Activated naive CD8-positive, alpha-beta T cell (primary cell): ENCODE measurements around the gene ACVR1.

ENCODE experiments used
- H3K27ac Mint-ChIP-seq: one replicate; pipeline ENCODE4 v1.8.0; 2021; ENCODE audit warnings: mixed read lengths
- H3K27me3 Mint-ChIP-seq: one replicate; pipeline ENCODE4 v1.8.0; 2021; ENCODE audit warnings: mixed read lengths
- H3K36me3 Mint-ChIP-seq: one replicate; pipeline ENCODE4 v1.8.0; 2021; ENCODE audit warnings: mixed read lengths
- H3K4me1 Mint-ChIP-seq: one replicate; pipeline ENCODE4 v1.8.0; 2021; ENCODE audit warnings: low read depth, mixed read lengths
- H3K4me3 Mint-ChIP-seq: one replicate; pipeline ENCODE4 v1.8.0; 2021; ENCODE audit warnings: mild to moderate bottlenecking, mixed read lengths
- H3K9me3 Mint-ChIP-seq: one replicate; pipeline ENCODE4 v1.8.0; 2021; ENCODE audit warnings: low read depth, mixed read lengths

Gene ACVR1

GRCh38 chr2:157849591-157849990 lies 26.5 kb downstream of the ACVR1 start:
- Mint-ChIP-seq H3K27me3 (no peaks in the 10 kb centered on the region), H3K4me3 (no peak overlapping the region), H3K36me3 (peaks cover 40% of the 10 kb centered on the region), H3K4me1 (peaks cover 21% of the 10 kb centered on the region), H3K9me3 (no peaks in the 10 kb centered on the region), H3K27ac (no peak overlapping the region)

- peaks cover 34% of the 10 kb centered on the region for H3K36me3 Mint-ChIP-seq
- H3K27ac Mint-ChIP-seq = no peak overlapping the region
- no peaks in the 10 kb centered on the region for H3K27me3 Mint-ChIP-seq
- peaks cover 17% of the 10 kb centered on the region for H3K4me1 Mint-ChIP-seq
- H3K9me3 Mint-ChIP-seq = no peaks in the 10 kb centered on the region
- no peak overlapping the region for H3K4me3 Mint-ChIP-seq
Observed at GRCh38 chr2:157848213-157848612, 27.9 kb downstream of the ACVR1 start.

GRCh38 chr2:157845081-157845480 lies 31.0 kb downstream of the ACVR1 start:
- Mint-ChIP-seq H3K36me3 (peaks cover 27% of the 10 kb centered on the region), H3K4me3 (no peak overlapping the region), H3K27me3 (no peaks in the 10 kb centered on the region), H3K27ac (no peak overlapping the region), H3K4me1 (peaks cover 11% of the 10 kb centered on the region), H3K9me3 (no peaks in the 10 kb centered on the region)

GRCh38 chr2:157843935-157844334 lies 32.2 kb downstream of the ACVR1 start:
- Mint-ChIP-seq H3K36me3 (peaks cover 28% of the 10 kb centered on the region), H3K4me1 (peaks cover 19% of the 10 kb centered on the region), H3K27ac (no peak overlapping the region), H3K27me3 (no peaks in the 10 kb centered on the region), H3K4me3 (no peak overlapping the region), H3K9me3 (no peaks in the 10 kb centered on the region)

- peaks cover 24% of the 10 kb centered on the region for H3K36me3 Mint-ChIP-seq
- no peak overlapping the region for H3K4me3 Mint-ChIP-seq
- H3K4me1 Mint-ChIP-seq = peaks cover 27% of the 10 kb centered on the region
- no peaks in the 10 kb centered on the region for H3K27me3 Mint-ChIP-seq
- no peak overlapping the region for H3K27ac Mint-ChIP-seq
- no peaks in the 10 kb centered on the region for H3K9me3 Mint-ChIP-seq
Observed at GRCh38 chr2:157843081-157843480, 33.0 kb downstream of the ACVR1 start.

- no peak overlapping the region for H3K27ac Mint-ChIP-seq
- peaks cover 34% of the 10 kb centered on the region for H3K4me1 Mint-ChIP-seq
- H3K9me3 Mint-ChIP-seq = no peaks in the 10 kb centered on the region
- no peak overlapping the region for H3K4me3 Mint-ChIP-seq
- H3K36me3 Mint-ChIP-seq = peaks cover 21% of the 10 kb centered on the region
- H3K27me3 Mint-ChIP-seq = no peaks in the 10 kb centered on the region
Observed at GRCh38 chr2:157842106-157842879, 33.8 kb downstream of the ACVR1 start.

GRCh38 chr2:157841485-157841884 lies 34.6 kb downstream of the ACVR1 start:
- Mint-ChIP-seq H3K9me3 (no peaks in the 10 kb centered on the region), H3K4me3 (no peak overlapping the region), H3K36me3 (peaks cover 25% of the 10 kb centered on the region), H3K4me1 (peaks cover 41% of the 10 kb centered on the region), H3K27me3 (no peaks in the 10 kb centered on the region), H3K27ac (no peak overlapping the region)

GRCh38 chr2:157840568-157841156 lies 35.5 kb downstream of the ACVR1 start:
- peaks cover 46% of the 10 kb centered on the region for H3K4me1 Mint-ChIP-seq
- no peaks in the 10 kb centered on the region for H3K27me3 Mint-ChIP-seq
- H3K9me3 Mint-ChIP-seq = no peaks in the 10 kb centered on the region
- H3K27ac Mint-ChIP-seq = no peak overlapping the region
- H3K4me3 Mint-ChIP-seq = no peak overlapping the region
- peaks cover 23% of the 10 kb centered on the region for H3K36me3 Mint-ChIP-seq

GRCh38 chr2:157839822-157840221 lies 36.3 kb downstream of the ACVR1 start:
- H3K36me3 Mint-ChIP-seq = peaks cover 17% of the 10 kb centered on the region
- no peaks in the 10 kb centered on the region for H3K27me3 Mint-ChIP-seq
- peaks cover 46% of the 10 kb centered on the region for H3K4me1 Mint-ChIP-seq
- H3K9me3 Mint-ChIP-seq = no peaks in the 10 kb centered on the region
- no peak overlapping the region for H3K27ac Mint-ChIP-seq
- no peak overlapping the region for H3K4me3 Mint-ChIP-seq

GRCh38 chr2:157839162-157839801 lies 36.8 kb downstream of the ACVR1 start:
- no peak overlapping the region for H3K27ac Mint-ChIP-seq
- no peaks in the 10 kb centered on the region for H3K9me3 Mint-ChIP-seq

GRCh38 chr2:157838442-157839161 lies 37.5 kb downstream of the ACVR1 start:
- no peaks in the 10 kb centered on the region for H3K9me3 Mint-ChIP-seq
- peak overlapping the region; percentile 16 for H3K27ac Mint-ChIP-seq
- H3K4me1 Mint-ChIP-seq = peaks cover 44% of the 10 kb centered on the region
- H3K4me3 Mint-ChIP-seq = no peak overlapping the region
- no peaks in the 10 kb centered on the region for H3K27me3 Mint-ChIP-seq
- peaks cover 17% of the 10 kb centered on the region for H3K36me3 Mint-ChIP-seq

More at GRCh38 chr2:157839162-157839801, 36.8 kb downstream of the ACVR1 start:
- Mint-ChIP-seq H3K27me3 (no peaks in the 10 kb centered on the region), H3K4me1 (peaks cover 46% of the 10 kb centered on the region), H3K36me3 (peaks cover 17% of the 10 kb centered on the region), H3K4me3 (no peak overlapping the region)

- Mint-ChIP-seq H3K9me3 (no peaks in the 10 kb centered on the region), H3K36me3 (peaks cover 17% of the 10 kb centered on the region), H3K4me3 (no peak overlapping the region), H3K4me1 (peaks cover 42% of the 10 kb centered on the region), H3K27me3 (no peaks in the 10 kb centered on the region), H3K27ac (peak overlapping the region; percentile 16)
Observed at GRCh38 chr2:157837851-157838441, 38.2 kb downstream of the ACVR1 start.

GRCh38 chr2:157836531-157836930 lies 39.6 kb downstream of the ACVR1 start:
- peaks cover 17% of the 10 kb centered on the region for H3K36me3 Mint-ChIP-seq
- peak overlapping the region; percentile 70 for H3K27ac Mint-ChIP-seq
- H3K9me3 Mint-ChIP-seq = no peaks in the 10 kb centered on the region
- no peaks in the 10 kb centered on the region for H3K27me3 Mint-ChIP-seq
- no peak overlapping the region for H3K4me3 Mint-ChIP-seq
- H3K4me1 Mint-ChIP-seq = peaks cover 45% of the 10 kb centered on the region

- no peak overlapping the region for H3K27ac Mint-ChIP-seq
- peaks cover 52% of the 10 kb centered on the region for H3K4me1 Mint-ChIP-seq
- peaks cover 16% of the 10 kb centered on the region for H3K36me3 Mint-ChIP-seq
- H3K9me3 Mint-ChIP-seq = no peaks in the 10 kb centered on the region
- H3K4me3 Mint-ChIP-seq = no peak overlapping the region
- no peaks in the 10 kb centered on the region for H3K27me3 Mint-ChIP-seq
Observed at GRCh38 chr2:157835425-157835824, 40.7 kb downstream of the ACVR1 start.
